ENCODE data around the gene LEKR1.
"Not testable (repeated sequence)": the region's sequence is repeated elsewhere in the genome, so short reads cannot be mapped to it uniquely, and the experiment has no call there.

The LEKR1 gene

GRCh38 chr3:156840826-156841689, 14.9 kb downstream of the LEKR1 start:
- DNase-seq, result no peak

GRCh38 chr3:156843071-156843808, 17.1 kb downstream of the LEKR1 start:
- no peak for DNase-seq

- DNase-seq, result no peak
These were observed 21.7 kb downstream of the LEKR1 start for GRCh38 chr3:156847752-156848448.

- no peak for DNase-seq
These were observed 33.4 kb downstream of the LEKR1 start for GRCh38 chr3:156859578-156859977.

- no peak for DNase-seq
These were observed 34.7 kb downstream of the LEKR1 start for GRCh38 chr3:156860873-156861272.

GRCh38 chr3:156862338-156862737, 36.2 kb downstream of the LEKR1 start:
- DNase-seq, result no peak

- DNase-seq, result no peak
These were observed 39.6 kb downstream of the LEKR1 start for GRCh38 chr3:156865732-156866131.

- no peak for DNase-seq
These were observed 41.0 kb downstream of the LEKR1 start for GRCh38 chr3:156867174-156867573.

GRCh38 chr3:156867920-156868319, 41.8 kb downstream of the LEKR1 start:
- no peak for DNase-seq

GRCh38 chr3:156873906-156874305, 47.8 kb downstream of the LEKR1 start:
- DNase-seq, result no peak

- DNase-seq, result not testable (repeated sequence)
These were observed 53.3 kb downstream of the LEKR1 start for GRCh38 chr3:156879491-156879890.

- DNase-seq, result no peak
These were observed 59.6 kb downstream of the LEKR1 start for GRCh38 chr3:156885761-156886160.

- DNase-seq, result no peak
These were observed 62.0 kb downstream of the LEKR1 start for GRCh38 chr3:156888176-156888575.

- no peak for DNase-seq
These were observed 62.4 kb downstream of the LEKR1 start for GRCh38 chr3:156888576-156888975.

- no peak for DNase-seq
These were observed 66.5 kb downstream of the LEKR1 start for GRCh38 chr3:156892701-156893100.

- DNase-seq, result not testable (repeated sequence)
These were observed 69.2 kb downstream of the LEKR1 start for GRCh38 chr3:156895374-156895773.

GRCh38 chr3:156897851-156898250, 71.7 kb downstream of the LEKR1 start:
- not testable (repeated sequence) for DNase-seq

- DNase-seq, result no peak
These were observed 72.2 kb downstream of the LEKR1 start for GRCh38 chr3:156898296-156898880.

GRCh38 chr3:156899951-156900350, 73.8 kb downstream of the LEKR1 start:
- no peak for DNase-seq

GRCh38 chr3:156902916-156903315, 76.8 kb downstream of the LEKR1 start:
- DNase-seq, result no peak

GRCh38 chr3:156906275-156906674, 80.1 kb downstream of the LEKR1 start:
- no peak for DNase-seq

GRCh38 chr3:156908398-156908797, 82.2 kb downstream of the LEKR1 start:
- no peak for DNase-seq

GRCh38 chr3:156910022-156910421, 83.9 kb downstream of the LEKR1 start:
- DNase-seq, result no peak
